NB4 (cell line): ENCODE data around the gene KIDINS220.

Source experiments
- CTCF ChIP-seq: IDR thresholded peaks from one replicate; pipeline ENCODE4 v1.5.1; 2012; ENCODE audit warnings: low read depth, low read length
- MAX ChIP-seq: IDR thresholded peaks from 2 replicates; pipeline ENCODE4 v1.6.1; 2011; ENCODE audit warnings: low read depth, low read length
- MYC ChIP-seq: IDR thresholded peaks from 2 replicates; pipeline ENCODE4 v1.6.1; 2011; ENCODE audit warnings: low read depth, low read length
- POLR2A ChIP-seq: IDR thresholded peaks from 2 replicates; pipeline ENCODE4 v1.6.1; 2011; ENCODE audit warnings: mild to moderate bottlenecking; ENCODE audit not compliant: insufficient read length; ENCODE audit errors: extremely low read depth

GRCh38 chr2:8697190-8697589 is 140.2 kb downstream of the KIDINS220 start:
- TF ChIP-seq CTCF (no peak), MAX (no peak), POLR2A (no peak), MYC (no peak)
